NCI-H146 (cell line): ENCODE data around the gene EFCC1.
A peak's percentile ranks its signal among the peaks of the same experiment; 100 is the strongest.

Source experiments
- DNase-seq: peaks from one replicate; lab custom pipeline; 2025; lab: John Stamatoyannopoulos, UW

EFCC1 gene, protein sequence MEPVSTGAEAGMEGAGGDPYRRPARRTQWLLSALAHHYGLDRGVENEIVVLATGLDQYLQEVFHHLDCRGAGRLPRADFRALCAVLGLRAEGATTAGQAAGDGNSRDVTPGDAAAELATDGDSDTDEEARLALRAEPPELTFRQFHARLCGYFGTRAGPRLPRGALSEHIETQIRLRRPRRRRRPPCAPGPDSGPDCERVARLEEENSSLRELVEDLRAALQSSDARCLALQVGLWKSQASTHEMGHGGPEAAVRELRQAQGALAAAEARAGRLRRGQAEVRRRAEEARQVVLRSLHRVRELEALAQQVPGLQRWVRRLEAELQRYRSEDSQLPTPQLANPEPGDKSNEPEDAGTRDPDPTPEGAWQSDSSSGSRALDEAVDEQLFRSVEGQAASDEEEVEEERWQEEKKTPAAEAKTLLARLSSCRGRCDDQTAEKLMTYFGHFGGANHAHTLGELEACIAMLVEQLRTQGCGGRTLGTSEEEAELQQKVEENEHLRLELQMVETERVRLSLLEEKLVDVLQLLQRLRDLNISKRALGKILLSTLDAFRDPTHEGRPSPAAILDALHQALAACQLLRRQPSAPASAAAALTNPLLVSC

DNA sequence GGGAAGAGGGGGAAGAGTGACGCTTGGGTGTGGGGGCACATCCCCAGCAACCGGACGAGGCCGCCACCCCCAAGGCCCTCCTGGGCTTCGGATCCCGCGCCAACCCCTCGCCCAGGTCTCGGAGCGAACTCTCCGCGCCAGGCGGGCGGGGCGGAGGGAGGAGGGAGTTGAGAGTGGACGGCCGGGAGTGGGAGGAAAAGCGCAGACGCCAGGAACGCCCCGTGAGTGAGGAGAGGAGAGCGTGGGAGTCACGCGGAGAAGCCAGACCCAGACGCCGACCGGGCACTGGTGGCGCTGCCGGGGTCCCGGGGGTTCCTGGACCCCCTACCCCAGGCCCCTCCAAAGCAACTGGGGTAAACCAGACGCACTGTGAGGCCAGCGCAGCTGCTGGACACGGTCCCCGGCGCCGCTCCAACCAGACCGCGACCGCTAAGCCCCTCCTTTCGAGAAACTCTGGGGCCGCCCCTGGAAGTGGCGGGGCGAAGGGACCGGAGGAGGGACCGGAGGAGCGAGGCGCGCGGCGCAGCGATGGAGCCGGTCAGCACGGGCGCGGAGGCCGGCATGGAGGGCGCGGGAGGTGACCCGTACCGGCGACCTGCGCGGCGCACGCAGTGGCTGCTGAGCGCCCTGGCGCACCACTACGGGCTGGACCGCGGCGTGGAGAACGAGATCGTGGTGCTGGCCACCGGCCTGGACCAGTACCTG, at the start of gene EFCC1:
TSS of gene EFCC1 (plus strand) at position 204 of the 705 bp plus-strand sequence. CDS start at position 529, 325 bp downstream.
- peak; percentile 45 for DNase-seq

DNA sequence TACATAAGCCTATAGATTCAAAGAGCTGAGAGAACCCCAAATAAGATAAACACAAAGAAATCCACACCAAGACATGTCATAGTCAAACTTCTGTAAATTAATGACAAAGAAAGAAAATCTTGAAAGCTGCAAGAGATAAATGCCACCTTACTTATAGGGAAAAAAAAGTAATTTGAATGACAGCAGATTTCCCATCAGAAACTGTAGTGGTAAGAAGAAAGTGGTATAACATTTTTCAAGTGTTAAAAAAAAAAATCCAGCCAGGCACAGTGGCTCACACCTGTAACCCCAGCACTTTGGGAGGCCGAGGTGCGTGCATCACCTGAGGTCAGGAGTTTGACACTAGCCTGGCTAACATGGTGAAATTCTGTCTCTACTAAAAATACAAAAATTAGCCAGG, 44.7 kb upstream of the EFCC1 start:
- DNase-seq: no peak

DNA sequence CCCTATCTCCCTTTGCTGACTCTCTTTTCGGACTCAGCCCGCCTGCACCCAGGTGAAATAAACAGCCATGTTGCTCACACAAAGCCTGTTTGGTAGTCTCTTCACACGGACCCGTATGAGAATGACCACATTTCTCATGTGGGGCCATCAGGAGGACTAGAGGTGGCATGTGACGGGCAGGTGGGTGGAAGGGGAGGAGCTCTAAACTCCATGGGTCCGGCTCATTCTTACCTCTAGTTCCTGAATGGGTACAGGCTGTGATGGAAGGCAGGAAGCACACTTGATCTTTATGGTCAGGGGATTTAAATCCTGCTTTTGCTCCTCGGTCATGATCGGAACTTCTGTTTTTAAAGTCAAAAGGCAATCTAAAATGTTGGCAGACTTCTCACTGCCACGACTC, 35.8 kb upstream of the EFCC1 start:
- DNase-seq: no peak

DNA sequence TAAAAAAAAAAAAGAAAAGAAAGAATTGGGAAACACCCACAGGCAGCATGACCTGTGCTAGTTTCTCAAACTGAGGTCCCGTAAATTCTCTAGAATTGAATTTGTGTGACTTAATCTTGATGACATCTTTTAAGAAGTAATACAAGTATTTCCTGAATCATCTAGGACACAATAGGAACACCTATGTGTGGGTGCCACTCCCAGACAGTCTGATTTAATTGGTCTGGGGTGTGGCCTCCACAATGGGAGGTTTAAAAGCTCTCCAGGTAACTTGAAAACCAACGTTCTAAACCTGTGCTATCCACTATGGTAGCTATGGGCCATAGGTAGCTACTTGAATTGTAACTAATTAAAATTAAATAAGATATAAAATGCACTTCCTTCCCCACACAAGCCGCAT, 35.3 kb upstream of the EFCC1 start:
- no peak for DNase-seq

DNA sequence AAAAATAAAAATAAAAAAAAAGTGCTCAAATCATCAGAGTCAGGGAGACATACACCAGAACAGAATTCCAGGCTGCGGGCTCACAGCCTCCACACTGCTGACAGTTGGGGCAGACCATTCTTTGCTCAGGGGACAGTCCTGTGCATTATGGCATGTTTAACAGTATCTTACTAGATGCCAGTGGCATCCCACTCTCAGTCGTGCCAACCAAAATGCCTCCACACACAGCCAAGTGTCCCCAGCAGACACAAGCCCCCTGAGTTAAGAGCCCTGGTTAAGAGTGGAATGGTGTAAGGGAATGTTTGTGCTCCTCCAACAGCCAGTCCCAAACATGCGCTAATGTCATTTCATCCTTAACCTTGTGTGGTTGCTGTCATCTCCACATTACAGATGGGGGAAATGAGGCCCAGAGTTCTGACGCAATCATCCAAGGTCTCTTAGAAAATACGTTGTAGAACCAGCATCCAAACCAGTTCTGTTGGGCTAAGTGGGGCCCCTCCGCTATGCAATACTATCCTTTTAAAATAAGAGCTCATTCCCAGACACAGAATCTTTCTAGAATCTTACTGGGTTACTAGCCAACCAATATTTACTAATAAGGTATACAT, 33.3 kb upstream of the EFCC1 start:
- DNase-seq: no peak

DNA sequence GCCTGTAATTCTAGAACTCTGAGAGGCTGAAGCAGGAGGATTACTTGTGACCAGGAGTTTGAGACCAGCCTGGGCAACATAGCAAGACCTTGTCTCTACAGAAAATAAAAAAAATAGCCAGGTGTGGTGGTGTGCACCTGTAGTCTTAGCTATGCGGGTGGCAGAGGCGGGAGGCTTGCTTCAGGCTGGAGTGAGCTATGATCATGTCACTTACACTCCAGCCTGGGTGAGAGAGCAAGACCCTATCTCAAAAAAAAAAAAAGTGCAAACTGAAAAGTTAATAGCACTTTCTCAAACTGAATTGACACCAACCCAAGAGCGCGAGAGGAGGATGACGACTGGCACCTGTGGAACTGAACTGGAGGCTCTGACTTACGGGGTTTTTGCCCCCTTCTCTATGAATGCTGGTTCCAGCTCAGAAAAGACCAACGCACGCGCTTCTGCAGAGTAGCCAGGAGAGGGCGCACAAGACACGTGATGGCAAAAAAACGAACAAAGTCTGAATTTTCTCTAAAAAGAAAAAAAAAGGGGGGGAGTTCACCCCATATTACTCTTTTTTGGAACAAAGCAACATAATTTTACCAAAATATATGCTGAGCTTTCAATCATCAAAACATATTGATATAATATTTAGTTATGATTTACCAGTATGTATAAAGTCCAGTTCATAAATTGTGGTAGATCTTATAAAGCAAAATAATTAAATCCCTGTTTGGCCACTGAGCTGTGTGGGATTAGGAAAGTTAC, 30.9 kb upstream of the EFCC1 start:
- peak; percentile 49 for DNase-seq

DNA sequence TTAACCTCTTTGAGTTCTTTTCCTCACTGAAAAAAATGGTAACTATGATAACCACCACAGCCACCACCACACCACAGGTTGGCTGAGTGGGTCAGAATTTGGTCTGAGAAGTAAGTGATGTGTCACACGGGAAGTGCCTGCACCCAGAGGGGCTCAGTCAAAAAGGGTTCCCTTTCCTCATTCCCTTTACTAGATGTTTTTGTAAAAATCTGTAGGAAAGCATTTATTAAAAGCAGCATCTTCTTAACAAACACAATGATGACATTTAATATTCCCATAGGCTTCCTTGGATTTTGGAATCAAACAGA, 30.4 kb upstream of the EFCC1 start:
- DNase-seq: no peak

DNA sequence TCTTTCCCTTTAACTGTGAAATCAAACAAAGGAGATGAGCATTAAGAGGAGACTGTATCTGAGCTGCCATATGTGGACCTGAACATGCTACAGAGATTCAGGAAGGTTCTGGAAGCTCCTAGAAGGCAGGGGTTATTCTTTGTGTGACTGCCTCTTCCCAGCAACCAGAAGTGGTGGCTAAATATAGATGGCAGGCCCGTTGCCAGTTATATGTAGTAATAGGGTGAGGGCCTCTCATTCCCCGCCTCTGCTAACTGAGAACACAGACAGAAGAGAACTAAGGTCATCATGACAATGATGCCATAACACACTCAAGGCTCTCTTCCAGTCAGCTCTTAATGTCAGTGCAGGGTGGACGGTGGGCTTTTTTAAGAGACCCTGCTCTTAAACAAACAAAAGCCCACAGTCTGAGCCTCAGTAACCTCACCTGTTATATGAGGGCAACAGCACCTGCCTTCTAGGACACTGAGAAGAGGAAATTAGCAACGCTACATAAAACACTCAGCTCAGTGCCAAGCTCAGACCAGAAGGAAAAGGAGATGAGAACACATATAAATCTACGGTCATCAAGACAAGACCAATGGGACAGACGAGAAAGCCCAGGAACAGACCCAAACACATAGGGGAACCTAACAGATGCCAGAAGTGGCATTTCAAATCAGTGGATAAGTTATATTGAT, 29.5 kb upstream of the EFCC1 start:
- no peak for DNase-seq

DNA sequence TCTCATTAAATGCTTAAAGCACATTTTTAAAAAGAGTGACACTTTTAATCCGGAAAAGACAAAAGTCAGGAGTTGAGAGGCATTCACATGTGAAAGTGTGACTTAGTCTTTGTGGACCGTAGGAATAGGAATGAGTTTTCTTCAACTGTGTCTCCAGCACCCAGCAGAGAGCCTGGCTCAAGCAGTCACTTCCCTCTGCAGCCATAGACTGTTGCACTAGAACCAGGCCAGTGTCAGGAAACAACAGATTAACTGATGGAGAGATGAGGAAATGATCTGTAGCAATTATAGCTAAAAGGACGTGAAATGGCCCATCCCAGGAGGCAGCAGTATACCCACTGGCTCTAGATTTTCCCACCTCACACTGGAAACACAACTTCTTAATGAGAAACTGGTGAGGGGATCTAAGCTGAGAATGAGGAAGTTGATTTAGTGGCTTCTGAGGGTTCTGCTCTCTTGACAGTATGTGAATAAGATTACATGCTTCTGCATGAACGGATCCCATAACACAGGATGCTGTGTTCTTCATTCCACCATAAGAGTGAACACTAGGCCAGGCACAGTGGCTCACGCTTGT, 27.0 kb upstream of the EFCC1 start:
- DNase-seq: no peak

DNA sequence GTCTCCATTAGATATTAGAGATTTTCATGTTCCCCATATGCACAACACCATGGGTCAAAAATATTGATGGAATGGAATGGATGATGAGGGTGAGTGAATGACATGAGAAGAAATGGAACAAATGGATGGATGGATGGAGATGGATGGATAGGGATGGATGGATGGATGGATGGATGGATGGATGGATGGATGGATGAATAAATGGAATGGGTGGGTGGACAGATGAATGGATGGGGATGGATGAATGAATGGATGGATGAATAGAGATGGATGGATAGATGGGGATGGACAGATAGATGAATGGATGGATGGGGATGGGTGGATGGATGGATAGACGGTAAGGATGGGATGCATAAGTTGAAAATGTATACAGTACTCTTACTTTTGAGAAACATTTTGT, 25.8 kb upstream of the EFCC1 start:
- DNase-seq: no peak

DNA sequence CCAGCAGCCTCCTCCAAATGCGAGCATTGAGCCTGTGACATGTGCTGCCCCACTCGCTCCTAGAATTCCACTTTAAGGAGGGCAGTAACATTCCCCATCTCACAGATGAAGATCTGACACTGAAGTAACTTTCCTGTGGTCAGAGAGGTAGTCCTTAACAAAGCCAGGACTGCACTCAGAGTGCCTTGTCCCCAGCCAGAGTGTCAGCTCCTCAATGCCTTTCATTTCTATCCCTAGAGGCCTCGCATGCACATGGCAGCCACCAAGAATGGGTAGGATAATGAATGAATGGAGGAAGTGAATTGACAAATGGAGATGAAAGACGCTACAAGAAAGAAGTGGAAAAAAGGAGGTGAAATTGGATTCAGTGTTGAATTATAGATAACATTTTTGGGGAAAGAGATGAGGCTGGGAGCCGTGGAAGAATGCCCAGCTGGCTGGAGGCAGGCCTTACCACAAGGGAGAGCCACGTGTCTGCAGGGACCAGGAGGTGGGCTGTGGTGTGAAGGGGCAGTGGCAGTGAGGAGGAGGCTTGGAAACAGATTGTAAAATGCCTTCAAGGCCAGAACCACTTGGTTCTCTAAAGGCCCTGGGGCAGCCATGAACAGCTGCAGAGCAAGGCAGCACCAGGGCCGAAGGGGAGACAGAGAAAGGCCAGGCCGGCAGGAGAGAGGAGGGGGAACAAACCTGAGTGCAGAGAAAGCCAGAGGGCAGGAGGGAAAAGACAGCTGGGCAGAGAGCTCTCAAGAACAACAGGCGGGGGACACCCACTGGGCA, 17.6 kb upstream of the EFCC1 start:
- DNase-seq: peak; percentile 15

DNA sequence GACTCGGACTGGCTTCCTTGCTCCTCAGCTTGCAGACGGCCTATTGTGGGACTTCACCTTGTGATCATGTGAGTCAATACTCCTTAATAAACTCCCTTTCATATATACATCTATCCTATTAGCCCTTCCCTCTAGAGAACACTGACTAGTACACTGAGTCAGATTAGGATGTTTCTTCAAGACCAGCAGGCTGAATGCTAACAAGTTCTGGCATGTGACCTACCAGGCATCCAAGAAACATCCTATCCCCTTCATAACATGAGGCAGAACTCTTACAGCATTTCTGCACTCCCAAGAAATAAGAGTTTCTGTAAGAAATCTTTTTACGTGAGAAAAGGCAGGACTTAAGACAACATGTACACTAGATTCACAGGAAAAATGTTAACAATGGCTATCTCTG, 16.5 kb upstream of the EFCC1 start:
- no peak for DNase-seq

DNA sequence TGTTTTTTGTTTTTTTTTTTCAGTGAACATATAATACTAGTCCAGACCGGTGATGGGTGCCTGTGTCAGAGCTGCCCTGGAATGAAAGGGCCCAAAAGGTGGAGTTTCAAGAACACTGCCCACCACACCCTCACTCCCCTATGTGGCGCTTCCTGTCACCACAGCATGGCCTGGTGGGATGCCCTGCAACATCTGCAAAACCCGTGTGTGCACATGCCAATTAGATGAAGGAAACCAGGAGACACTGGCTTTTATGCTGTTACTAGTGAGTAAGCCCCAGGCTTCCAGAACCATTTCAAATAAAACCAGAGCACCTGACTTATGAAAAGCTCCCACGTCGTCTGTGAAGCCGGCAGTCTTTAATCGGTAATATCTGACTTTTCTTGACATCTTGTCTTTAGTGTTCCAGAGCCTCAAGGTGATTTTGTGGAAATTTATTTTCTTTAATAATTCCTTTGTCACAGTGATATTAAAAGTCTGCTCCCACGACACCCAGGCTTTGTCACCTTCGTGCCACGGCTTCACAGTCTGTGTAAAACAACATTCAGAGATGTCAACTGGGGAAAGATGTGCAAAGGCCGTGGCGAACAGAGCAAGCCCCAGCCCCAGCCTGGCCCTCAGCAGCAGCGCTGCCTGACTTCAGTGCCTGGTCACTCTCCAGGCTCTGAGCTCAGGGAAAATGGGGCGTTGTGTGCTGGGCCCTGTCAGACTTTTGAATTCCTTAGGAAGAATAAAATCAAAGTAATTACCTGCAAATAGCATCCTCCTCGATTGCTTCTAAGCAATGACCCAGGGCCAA, 13.6 kb upstream of the EFCC1 start:
- DNase-seq: no peak

DNA sequence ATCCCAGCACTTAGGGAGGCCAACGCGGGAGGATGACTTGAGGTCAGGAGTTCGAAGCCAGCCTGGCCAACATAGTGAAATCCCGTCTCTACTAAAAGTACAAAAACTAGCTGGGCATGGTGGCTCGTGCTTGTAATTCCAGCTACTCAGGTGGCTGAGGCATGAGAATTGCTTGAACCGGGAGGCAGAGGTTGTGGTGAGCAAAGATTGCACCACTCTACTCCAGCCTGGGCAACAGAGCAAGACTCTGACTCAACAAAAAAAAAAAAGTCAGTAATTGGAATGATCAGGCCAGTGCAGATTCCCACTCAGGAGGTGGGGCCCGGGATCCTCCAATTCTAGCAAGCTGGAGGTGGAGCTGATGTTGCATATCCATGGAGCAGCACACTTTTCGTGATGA, 12.8 kb upstream of the EFCC1 start:
- DNase-seq: no peak

DNA sequence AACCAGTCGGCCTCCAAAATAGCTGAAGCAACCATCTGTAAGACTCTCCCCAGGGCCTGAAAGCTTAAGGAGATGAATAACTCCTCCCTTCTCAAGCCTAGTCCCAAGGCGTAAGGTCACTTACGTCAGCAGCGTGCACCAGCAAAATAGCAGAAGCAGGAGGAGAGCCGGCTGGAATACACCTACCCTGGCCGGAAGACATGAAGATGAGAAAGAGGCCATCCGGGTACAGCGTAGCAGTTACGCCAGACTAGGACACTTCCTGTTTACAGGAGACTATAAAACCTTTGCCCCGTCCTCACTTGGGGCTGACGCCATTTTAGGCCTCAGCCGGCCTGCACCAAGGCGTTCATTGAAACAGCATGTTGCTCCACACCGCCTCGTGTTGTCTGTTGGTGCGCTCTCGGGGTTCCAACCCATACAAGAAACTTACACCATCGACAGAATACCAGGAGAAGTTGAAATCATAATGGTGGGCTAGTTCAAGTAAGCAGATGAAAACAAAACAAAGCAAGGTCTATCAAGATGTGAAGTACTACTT, 9.7 kb upstream of the EFCC1 start:
- no peak for DNase-seq

DNA sequence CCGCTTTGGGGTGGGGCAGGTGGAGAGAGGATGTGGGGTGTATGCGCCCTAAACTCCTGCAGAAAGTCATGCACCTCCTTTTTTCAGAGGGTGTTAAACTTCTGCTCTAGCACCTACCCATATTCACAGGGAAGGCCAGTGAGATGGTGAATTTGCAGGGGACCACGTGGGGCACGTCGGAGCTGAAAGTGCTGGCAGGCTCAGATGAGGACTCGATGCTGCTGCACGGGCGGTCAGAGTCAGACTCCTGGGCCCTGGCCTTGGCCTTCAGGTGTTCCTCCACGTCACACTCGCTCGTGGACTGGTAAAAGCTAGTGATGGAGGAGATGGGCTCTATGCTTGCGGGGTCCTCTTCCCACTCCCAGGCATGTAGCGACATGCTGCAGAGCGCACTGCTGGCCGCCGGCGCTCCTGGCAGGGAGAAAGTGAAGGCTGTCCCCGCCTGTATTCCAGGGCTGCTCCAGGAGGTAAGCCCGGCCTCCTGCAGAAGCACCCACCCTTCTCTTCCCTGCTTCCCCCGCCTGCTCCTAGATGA, 8.1 kb upstream of the EFCC1 start:
- peak; percentile 85 for DNase-seq

DNA sequence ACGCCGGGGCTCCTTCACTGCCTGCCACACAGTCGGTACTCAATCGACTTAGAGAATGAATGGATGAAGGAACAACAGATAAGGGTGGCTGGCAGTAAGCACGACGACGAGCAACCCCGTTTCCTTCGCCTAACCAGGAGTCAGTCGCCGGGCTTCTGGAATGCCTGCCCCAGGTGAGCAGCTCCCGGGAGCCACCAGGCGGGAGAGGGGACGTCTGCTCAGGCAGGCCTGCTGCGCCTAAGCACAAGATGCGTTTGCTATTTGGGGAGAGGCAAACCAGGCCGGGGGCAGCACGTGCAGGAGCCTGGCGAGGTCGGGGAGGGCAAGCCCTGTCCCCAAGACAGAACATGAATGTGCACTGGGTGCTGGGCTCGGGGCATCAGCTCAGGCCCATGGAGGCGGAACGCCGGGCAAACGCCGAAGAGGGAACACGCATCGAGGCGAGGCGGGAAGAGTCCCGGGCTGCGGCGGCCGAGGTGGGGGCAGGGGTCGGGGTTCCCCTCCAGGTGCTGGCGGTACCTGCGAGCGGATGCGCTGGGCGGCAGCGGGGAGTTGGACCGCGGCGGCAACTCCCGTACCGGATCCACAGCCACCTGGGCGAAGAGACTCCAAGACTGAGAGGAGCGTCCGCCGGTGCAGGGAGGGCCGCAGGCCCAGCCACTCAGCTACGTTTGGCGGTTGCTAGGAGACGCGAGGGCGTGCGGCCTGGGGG, 7.5 kb upstream of the EFCC1 start, which contains the start of gene CFAP92:
TSS of gene CFAP92 (minus strand) at position 616 of the 712 bp plus-strand sequence. CDS start 772 bp downstream, outside the sequence.
- DNase-seq: peak; percentile 93

DNA sequence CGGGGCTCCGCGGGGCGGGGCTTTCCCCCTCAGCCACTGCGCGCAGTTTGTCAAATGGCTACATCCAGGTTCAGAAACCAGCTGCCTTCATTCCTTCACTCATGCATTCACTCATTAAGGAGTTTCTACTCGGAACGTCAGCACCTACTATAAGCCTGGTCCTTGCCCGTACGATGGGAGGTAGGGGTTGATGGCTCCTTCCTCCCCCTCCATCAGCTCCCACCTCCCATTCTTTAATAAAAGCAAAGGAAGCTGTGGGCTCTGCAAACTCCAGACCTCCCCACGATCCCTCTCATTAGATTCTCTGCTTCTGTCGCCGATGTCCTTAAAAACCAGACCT, 7.0 kb upstream of the EFCC1 start:
- DNase-seq: no peak
